Measurements from ENCODE around the gene ATP11C.

Gene ATP11C

DNA sequence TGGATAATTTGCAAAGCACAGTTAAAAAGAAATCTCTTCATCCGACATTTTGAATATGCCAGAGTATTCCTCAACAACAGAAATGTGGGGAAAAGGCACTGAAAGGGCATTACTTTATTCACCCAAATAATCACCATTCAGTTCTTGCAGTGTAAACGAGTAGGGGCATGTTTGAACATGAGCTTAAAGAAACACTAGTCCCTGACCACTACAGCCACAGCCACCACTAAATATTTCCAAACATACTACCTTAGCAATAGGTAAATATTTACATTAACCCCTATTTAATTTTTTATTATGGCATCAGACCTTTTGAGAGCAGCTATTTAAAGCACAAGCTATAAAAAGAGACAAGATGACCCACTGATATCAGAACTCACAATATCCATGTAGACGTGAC lies 252.5 kb downstream of the ATP11C start:
- no peak for DNase-seq (ENCODE audit: low spot score)
- TF ChIP-seq, protein P1, sequence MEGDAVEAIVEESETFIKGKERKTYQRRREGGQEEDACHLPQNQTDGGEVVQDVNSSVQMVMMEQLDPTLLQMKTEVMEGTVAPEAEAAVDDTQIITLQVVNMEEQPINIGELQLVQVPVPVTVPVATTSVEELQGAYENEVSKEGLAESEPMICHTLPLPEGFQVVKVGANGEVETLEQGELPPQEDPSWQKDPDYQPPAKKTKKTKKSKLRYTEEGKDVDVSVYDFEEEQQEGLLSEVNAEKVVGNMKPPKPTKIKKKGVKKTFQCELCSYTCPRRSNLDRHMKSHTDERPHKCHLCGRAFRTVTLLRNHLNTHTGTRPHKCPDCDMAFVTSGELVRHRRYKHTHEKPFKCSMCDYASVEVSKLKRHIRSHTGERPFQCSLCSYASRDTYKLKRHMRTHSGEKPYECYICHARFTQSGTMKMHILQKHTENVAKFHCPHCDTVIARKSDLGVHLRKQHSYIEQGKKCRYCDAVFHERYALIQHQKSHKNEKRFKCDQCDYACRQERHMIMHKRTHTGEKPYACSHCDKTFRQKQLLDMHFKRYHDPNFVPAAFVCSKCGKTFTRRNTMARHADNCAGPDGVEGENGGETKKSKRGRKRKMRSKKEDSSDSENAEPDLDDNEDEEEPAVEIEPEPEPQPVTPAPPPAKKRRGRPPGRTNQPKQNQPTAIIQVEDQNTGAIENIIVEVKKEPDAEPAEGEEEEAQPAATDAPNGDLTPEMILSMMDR (IDR thresholded peaks at IDR 0.05): no peak
- H3K4me3 ChIP-seq: no peak overlapping the region
- H3K27ac ChIP-seq: no peak overlapping the region

Measured in coronary artery (tissue), 2 donors.